HG03565 (cell line): ENCODE results near the gene IBA57.
A peak's percentile ranks its signal among the peaks of the same experiment; 100 is the strongest.
"Not testable (repeated sequence)": the region's sequence is repeated elsewhere in the genome, so short reads cannot be mapped to it uniquely, and the experiment has no call there.

ENCODE experiments used
- ATAC-seq: cut with Tn5 transposase; IDR thresholded peaks from one replicate; pipeline ENCODE4 v1.9.1; 2021; ENCODE audit warnings: mild to moderate bottlenecking, moderate library complexity; ENCODE audit not compliant: unreplicated experiment

The IBA57 gene

GRCh38 chr1:228210712-228211530 is 45.3 kb downstream of the IBA57 start:
- no peak for ATAC-seq

- ATAC-seq, result no peak
Observed at GRCh38 chr1:228211531-228212414, 46.2 kb downstream of the IBA57 start.

- ATAC-seq, result no peak
Observed at GRCh38 chr1:228212415-228212965, 46.9 kb downstream of the IBA57 start.

- ATAC-seq, result peak; percentile 79
Observed at GRCh38 chr1:228212966-228213844, 47.6 kb downstream of the IBA57 start.

- no peak for ATAC-seq
Observed at GRCh38 chr1:228213917-228214808, 48.6 kb downstream of the IBA57 start.

- no peak for ATAC-seq
Observed at GRCh38 chr1:228214921-228215662, 49.5 kb downstream of the IBA57 start.

- no peak for ATAC-seq
Observed at GRCh38 chr1:228215663-228216116, 50.1 kb downstream of the IBA57 start.

- ATAC-seq, result no peak
Observed at GRCh38 chr1:228216371-228217320, 51.0 kb downstream of the IBA57 start.

GRCh38 chr1:228217551-228218344 is 52.1 kb downstream of the IBA57 start:
- ATAC-seq, result no peak

- no peak for ATAC-seq
Observed at GRCh38 chr1:228218513-228219244, 53.1 kb downstream of the IBA57 start.

- no peak for ATAC-seq
Observed at GRCh38 chr1:228219245-228219961, 53.8 kb downstream of the IBA57 start.

GRCh38 chr1:228219962-228220780 is 54.6 kb downstream of the IBA57 start:
- no peak for ATAC-seq

GRCh38 chr1:228221097-228221496 is 55.5 kb downstream of the IBA57 start:
- ATAC-seq, result not testable (repeated sequence)

GRCh38 chr1:228222548-228222947 is 56.9 kb downstream of the IBA57 start:
- ATAC-seq, result no peak
